Aorta (tissue), 5 donors: ENCODE data around the gene DPM1. TPM values are rescaled to one million over a fixed set of nuclear protein-coding genes. Genes with fewer than 3 reads are reported as not detected.

Source experiments
- ATAC-seq: fragments of 200-7000 bp; cut with Tn5 transposase; one replicate; pipeline ENCODE4 v1.9.1; 2022; ENCODE audit warnings: moderate library complexity; ENCODE audit not compliant: low FRiP score
- DNase-seq, 2 donors: peaks; one replicate each; pipeline ENCODE4 v3.0.0-alpha.2; 2020
- H3K27ac ChIP-seq, 2 donors: one replicate each; pipeline ENCODE4 v1.5.1; 2013; ENCODE audit warnings: low read length in 2 of 2, mild to moderate bottlenecking in 2 of 2, moderate library complexity in 2 of 2, control low read depth in 1 of 2, inconsistent platforms in 1 of 2, low read depth in 1 of 2
- H3K27me3 ChIP-seq, 2 donors: one replicate each; pipeline ENCODE4 v1.6.1; 2013; ENCODE audit warnings: control low read depth in 1 of 2, low read length in 1 of 2, mild to moderate bottlenecking in 1 of 2, moderate library complexity in 1 of 2; ENCODE audit not compliant: insufficient read depth in 2 of 2, control insufficient read depth in 1 of 2
- H3K36me3 ChIP-seq, 2 donors: one replicate each; pipeline ENCODE4 v1.6.1; 2013; ENCODE audit warnings: control low read depth in 1 of 2, low read length in 1 of 2, mild to moderate bottlenecking in 1 of 2; ENCODE audit not compliant: insufficient read depth in 2 of 2, control insufficient read depth in 1 of 2
- H3K4me1 ChIP-seq, 2 donors: one replicate each; pipeline ENCODE4 v1.6.1; 2013; ENCODE audit warnings: low read length in 2 of 2, control low read depth in 1 of 2, mild to moderate bottlenecking in 1 of 2, moderate library complexity in 1 of 2; ENCODE audit not compliant: insufficient read depth in 2 of 2, control insufficient read depth in 1 of 2
- H3K4me3 ChIP-seq, 2 donors: one replicate each; pipeline ENCODE4 v1.5.1; 2013; ENCODE audit warnings: low read length in 2 of 2, control low read depth in 1 of 2, mild to moderate bottlenecking in 1 of 2
- H3K9me3 ChIP-seq: one replicate; pipeline ENCODE4 v1.6.1; 2013; ENCODE audit warnings: mild to moderate bottlenecking, low read length; ENCODE audit not compliant: control insufficient read depth
- WGBS, 2 donors: extraction: QIAGEN DNeasy Blood & Tissue Kit; methylation state at CpG; one replicate each; pipeline ENCODE4 v1.1.7; 2013; 5-methylcytosine and 5-hydroxymethylcytosine counted together
- intact Hi-C, 2 donors: fragments of 100-400 bp; cut with DNase I; formaldehyde crosslinking; loops; one replicate each; pipeline versions ENCODE4 v1.14.2 to v1.15.0; 2022
- polyA plus RNA-seq, 2 donors: library from polyadenylated mRNA; stranded (reverse); fragments of 200-250 nt; gene quantifications; one replicate each; pipeline ENCODE4 v1.2.3, GENCODE V29; 2013
- total RNA-seq, 2 donors: library from RNA; stranded (reverse); fragmentation: NEBNext Ultra II Directional; extraction: Animal tissue kit (Norgen Biotek cat#: 25700); gene quantifications; one replicate each; pipeline ENCODE4 v1.2.1, GENCODE V29; 2021
- donor health status: healthy with polysubstance abuse.
- donor health status: Bipolar disorder and iron deficiency.
- donor health status: DM: no; HTN: no; CAD: no.
- donor health status: DM: no; HTN: no; CAD: no.
- donor health status: DM: yes; HTN: yes; CAD: no.

Gene DPM1
- total and polyA plus RNA-seq, 4 donors = 29.6 to 59.0 (median 45.1) TPM

GRCh38 chr20:50885781-50886180, 72.6 kb downstream of the DPM1 start:
- Histone ChIP-seq H3K36me3 (peaks cover 2 to 5% of the 10 kb centered on the region in 2 donors), H3K4me3 (no peak overlapping the region), H3K27ac (no peak overlapping the region), H3K27me3 (no peaks in the 10 kb centered on the region), H3K9me3 (no peaks in the 10 kb centered on the region), H3K4me1 (no peaks in the 10 kb centered on the region)
- WGBS, 2 donors = 91 to 92% methylated on average over 5 of the region's 5 CpGs
- intact Hi-C loops = no loop called here
- DNase-seq (no peak), ATAC-seq (no peak)

- no peak overlapping the region for H3K27ac ChIP-seq
- 72 to 75% methylated on average over 7 of the region's 7 CpGs for WGBS, 2 donors
- H3K9me3 ChIP-seq = no peaks in the 10 kb centered on the region
- no peak overlapping the region for H3K4me3 ChIP-seq
- intact Hi-C loops = no loop called here
- H3K36me3 ChIP-seq = peaks cover 2 to 5% of the 10 kb centered on the region in 2 donors
- H3K4me1 ChIP-seq = no peaks in the 10 kb centered on the region
- no peaks in the 10 kb centered on the region for H3K27me3 ChIP-seq
- ATAC-seq = no peak
- no peak for DNase-seq
Measured at GRCh38 chr20:50885068-50885467, 73.3 kb downstream of the DPM1 start.

Other genes with a start within 250 kb of the DPM1 start
- 1 to 10 TPM; 1.2 to 2.6 TPM for gene PARD6B, start 227.0 kb downstream of the DPM1 start, total RNA-seq
- 1 to 10 TPM in 1 of 2 donors, under 1 TPM in 1; 0.92 to 2.1 TPM for gene PARD6B, start 227.0 kb downstream of the DPM1 start, polyA plus RNA-seq
- gene BCAS4, start 163.5 kb downstream of the DPM1 start, total RNA-seq = 1 to 10 TPM; 4.9 to 5.4 TPM
- 1 to 10 TPM; 9.5 to 9.7 TPM for gene BCAS4, start 163.5 kb downstream of the DPM1 start, polyA plus RNA-seq
- 10 to 100 TPM; 48.1 to 61.4 TPM for gene ADNP, start 27.1 kb downstream of the DPM1 start, total RNA-seq
- 10 to 100 TPM in 1 of 2 donors, 1 to 10 TPM in 1; 9.4 to 29.8 TPM for gene ADNP, start 27.1 kb downstream of the DPM1 start, polyA plus RNA-seq
- 1 to 10 TPM; 2.7 to 3.2 TPM for gene MOCS3, start 286 bp upstream of the DPM1 start, total RNA-seq
- gene MOCS3, start 286 bp upstream of the DPM1 start, polyA plus RNA-seq = 1 to 10 TPM; 1.0 to 2.6 TPM
- gene KCNG1, start 64.6 kb upstream of the DPM1 start, total RNA-seq = under 1 TPM in 1 of 2 donors, not detected in 1; 0.39 TPM
- under 1 TPM in 1 of 2 donors, not detected in 1; 0.10 TPM for gene KCNG1, start 64.6 kb upstream of the DPM1 start, polyA plus RNA-seq